GM19328 (cell line): ENCODE results near the gene MZB1.
"Not testable (repeated sequence)": the region's sequence is repeated elsewhere in the genome, so short reads cannot be mapped to it uniquely, and the experiment has no call there.

ENCODE experiments used
- ATAC-seq: cut with Tn5 transposase; IDR thresholded peaks from one replicate; pipeline ENCODE4 v1.9.1; 2021; ENCODE audit warnings: mild to moderate bottlenecking, moderate library complexity; ENCODE audit not compliant: unreplicated experiment

Gene MZB1

DNA sequence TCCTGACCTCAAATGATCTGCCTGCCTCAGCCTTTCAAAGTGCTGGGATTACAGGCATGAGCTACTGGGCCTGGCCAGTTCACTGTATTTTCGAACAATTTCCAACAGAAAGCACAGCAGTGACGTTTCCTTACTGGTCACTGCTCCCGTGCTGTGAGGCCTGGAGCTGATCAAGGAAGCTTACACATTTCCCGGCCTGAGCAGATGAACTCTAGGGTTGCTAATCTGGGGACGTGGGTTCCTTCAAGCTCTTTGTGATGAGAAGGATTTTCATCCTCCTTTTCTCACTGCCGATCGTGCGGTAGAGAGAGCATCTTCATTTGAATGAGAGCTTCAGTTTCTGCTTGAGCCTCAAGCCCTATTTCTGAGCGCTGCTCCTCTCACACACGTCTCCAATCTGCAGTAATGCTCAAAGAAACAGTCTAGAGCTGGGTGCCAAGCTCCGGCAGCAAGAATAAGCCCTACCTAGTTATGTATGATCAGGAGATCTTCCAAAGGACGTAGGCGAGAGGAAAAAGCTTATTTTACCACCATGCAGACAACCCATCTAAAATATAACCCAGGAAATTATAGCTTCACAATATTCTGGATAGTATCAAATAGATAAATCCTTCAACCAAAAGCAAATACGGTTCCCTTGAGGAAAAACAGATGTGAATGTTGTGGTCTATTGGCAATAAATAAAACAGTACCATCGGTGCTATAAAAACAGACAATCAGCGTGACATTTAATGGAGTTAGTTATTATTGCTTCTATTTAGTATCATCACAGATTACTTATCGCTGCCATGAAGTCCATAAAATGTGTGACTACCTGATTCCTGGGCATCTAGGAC lies 21.5 kb upstream of the MZB1 start:
- no peak for ATAC-seq

DNA sequence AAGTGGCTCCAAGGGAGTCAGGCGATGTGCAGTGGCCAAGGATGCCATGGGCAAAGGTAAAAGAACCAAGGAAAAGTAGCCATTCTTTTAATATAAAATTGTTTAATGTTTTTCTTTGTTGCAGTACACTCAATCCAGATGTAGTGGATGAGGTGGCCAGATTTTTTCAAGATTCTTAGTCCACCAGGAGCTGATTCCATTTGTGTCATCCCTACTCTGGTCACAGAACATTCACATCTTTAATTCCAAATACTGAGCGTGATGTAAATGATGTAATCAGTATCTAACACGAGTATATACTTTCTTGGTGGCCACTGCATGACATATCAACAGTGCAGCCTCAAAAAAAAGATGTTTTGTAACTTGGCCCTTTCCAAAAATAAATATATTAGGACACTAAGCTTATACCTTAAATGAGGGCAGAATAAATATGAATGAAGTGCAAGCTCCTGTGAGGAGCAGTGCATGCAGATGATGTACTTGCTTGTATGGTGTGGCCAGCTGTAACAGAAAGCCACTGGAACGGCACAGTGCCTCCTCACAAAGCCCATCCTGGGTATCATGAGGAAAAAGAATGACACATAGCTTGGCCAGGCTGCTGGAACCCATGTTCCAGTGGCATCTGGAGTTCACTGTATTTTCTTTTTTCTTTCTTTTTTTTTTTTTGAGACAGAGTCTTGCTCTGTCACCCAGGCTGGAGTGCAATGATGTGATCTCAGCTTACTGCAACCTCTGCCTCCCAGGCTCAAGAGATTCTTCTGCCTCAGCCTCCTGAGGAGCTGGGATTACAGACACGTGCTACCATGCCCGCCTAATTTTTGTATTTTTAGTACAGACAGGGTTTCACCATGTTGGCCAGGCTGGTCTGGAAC lies 20.6 kb upstream of the MZB1 start:
- ATAC-seq, result no peak

DNA sequence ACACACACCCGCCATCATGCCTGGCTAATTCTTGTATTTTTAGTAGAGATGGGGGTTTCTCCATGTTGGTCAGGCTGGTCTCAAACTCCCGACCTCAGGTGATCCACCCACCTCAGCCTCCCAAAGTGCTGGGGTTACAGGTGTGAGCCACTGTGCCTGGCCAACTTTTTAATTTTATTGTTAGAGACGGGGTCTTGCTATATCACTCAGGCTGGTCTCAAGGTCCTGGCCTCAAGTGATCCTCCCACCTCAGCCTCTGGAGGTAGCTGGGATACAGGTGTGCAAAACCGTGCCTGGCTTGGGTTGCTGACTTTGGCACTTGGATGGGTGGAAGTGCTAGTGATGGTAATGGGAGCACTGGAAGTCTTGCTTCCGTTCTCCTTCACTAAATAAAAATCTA lies 19.4 kb upstream of the MZB1 start:
- not testable (repeated sequence) for ATAC-seq

DNA sequence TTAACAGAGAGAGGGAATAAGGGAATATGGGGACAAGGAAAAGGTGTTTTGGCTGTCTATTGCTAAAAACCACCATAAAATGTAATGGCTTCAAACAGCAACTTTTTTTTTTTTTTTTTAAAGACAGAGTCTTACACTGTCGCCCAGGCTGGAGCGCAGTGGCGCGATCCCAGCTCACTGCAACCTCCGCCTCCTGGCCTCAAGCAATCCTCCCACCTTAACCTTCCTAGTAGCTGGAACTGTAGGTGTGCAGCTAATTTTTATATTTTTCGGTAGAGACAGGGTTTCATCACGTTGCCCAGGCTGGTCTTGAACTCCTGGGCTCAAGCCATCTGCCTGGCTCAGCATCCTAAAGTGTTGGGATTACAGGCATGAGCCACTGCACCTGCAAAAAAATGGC lies 18.5 kb upstream of the MZB1 start:
- no peak for ATAC-seq

DNA sequence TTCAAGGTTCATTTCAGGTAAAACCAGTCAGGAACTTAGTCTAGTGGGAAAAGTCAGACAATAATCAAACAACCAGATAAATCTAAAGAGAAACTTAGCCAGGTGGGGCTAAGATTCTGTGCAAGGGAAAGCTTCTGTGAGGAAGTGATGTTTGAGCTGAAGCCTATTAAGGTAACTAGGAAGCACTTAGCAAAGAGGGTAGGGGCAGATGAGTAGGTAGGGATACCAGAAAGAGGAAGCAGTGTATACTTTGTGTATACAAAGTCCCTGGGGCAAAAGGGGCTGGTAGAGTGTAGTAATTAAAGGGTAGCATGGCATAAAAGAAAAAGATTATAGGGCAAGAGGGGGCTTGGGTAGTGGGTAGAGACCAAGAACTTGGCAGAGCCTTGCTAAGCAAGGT lies 17.8 kb upstream of the MZB1 start:
- no peak for ATAC-seq

DNA sequence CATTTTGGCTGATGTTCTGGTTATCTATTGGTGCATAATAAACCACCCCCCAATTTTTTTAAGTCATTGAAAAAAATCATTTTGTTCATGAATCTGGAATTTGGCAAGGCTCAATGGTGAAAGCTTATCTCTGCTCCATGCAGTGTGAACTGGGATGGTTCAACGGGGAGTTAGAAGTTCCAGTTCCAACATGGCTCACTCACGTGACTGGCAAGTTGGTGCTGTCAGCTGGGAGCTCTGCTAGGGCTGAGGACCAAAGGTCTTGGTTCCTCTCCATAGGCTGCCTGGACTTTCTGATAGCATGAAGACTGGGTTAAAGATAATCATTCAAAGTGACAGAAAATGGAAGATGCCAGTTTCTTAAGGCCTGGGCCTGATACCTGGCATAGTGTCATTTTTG lies 17.2 kb upstream of the MZB1 start:
- ATAC-seq, result no peak

DNA sequence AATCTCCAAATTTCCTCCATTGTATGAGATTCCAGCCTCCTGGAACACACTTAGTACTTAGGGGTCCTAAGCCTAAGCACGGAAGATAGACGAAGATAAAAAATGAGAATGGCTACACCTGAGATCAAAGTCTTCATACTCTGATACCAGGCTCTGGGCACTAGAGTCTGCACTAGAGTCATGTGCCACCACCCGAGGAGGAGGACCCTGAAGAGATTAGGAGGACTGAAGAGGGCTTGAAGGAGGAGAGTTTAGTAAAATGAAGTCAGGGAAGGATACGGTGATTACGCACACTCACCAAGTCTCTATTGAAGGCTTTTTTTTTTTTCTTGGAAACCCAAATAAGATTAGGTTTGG lies 14.7 kb upstream of the MZB1 start:
- no peak for ATAC-seq

DNA sequence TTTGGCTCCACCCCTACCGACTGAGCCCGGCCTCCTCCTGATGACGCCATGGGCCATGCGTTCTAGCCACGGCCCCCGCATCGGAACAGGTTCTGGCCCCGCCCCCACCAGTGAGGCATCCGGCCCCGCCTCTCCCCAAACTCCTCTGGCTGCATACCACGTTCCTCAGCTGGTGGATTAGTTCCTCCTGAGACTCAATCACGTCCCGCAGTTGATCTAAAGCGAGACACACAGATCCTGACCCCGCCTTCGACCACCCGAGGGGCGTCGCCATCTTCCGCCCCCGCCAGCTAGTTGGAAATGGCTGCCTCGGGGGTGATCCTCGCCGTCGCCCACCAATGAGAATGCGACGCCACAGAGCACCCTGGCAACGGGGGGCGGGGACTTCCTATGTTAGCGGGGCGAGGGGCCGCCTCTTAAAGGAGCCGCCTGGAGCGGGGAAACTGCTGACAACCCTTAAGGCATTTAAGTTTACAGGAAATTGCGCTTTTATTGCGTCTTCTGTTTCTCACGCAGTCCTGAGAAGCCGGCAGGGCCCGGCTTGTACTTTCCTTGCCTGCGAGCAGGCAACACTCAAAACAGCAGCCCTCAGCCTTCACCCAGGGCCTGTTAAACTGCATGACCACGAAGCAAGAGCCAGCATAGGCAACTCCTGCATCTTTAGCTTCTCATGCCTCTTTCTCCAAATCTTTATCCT lies 14.2 kb upstream of the MZB1 start, which contains the start of gene SPATA24:
Gene SPATA24, minus strand, starts transcription at position 303 of the 697 bp plus-strand sequence. Its CDS starts 29 bp downstream, at position 274.
- peak; percentile 79 for ATAC-seq

DNA sequence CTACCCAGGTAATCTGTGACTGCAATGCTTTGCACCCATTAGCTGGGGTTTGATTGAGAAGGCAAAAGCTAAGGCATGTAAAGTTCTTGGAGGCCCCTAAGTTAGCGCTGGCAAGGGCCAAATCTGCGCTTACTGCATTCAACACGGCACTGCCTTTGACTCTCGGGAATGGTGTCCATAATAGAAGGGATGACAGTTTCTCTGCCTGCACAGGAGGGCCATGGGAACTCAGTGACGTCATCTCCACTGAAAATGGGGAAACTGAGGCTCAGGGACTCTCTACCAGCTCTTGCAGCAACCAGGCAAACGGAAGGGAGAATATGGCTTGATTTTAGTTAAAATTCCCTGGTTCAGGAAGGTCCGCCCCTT lies 13.7 kb upstream of the MZB1 start:
- no peak for ATAC-seq

DNA sequence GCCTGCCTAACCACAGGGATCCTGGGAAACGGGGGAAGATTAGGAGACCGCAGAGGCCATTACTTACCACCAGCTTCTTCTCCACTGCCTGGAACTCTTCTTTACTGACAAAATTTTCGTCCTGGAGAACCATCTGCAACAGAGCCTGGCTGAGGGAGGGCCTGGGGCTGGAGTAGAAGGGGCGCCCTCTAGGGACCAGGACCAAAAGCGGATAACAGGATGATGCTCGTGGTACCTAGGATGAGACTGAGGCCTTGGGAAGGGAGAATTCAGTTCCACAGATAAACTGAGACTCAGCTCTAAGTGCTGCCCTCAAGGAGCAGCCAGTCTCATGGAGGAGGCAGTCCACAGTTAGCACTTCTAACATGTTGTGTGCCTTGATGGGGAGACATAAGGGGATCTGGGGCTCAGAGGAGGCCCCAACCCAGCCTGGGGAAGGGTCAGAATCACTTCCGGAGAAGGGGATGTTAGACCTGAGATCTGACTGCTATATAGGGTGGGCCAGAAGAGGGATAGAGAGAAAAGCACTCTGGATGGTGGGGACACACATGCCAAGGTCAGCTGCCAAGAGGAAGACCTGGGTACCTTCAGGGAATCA lies 12.9 kb upstream of the MZB1 start:
- ATAC-seq, result no peak

DNA sequence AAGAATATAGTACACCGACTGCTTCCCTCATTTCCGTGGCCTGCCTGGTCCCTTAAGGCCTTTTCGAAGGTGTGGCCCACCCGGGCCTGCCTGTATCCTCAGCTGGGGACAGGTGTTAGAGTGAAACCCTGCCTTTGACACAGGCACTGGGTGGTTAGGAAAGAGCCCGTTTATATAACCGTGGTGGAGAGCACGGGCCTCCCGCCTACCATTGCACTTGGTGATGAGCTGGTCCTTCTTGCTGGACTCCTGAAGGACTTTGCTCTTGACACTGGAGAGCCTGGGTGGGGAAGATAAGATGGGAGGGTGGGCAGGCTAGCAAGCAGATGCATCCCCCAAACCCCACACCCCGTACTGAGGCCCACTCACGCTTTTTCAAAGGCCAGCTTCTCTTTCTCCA lies 11.8 kb upstream of the MZB1 start:
- ATAC-seq, result no peak

DNA sequence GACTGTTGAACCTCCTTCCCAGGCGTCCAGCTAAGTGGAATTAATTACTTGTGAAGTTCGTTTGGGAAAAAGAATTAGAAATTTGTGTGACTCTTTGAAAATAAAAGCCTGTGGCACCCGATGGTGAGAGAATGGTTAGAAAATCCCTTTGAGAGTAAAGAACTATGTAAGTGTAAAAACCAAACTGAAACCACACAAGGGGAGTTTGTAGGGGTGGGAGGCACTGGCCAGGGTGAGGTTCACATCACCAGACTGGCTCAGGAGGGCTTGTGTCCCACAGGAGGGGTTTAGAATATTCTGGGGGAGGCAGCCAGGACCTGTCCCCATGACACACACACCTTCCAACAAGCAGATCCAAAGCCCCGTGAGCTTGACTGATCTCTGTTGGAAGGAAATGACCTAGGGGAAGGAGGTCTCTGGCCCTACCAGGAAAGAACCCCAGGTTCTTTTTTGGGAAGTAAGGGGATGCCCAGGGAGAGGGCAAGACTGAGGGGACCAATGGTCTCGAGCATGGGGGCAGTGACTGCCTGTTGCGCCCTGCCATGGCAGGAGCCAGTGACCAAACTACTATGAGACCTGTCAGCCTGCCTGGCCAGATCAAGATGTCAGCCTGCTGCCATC lies 9.9 kb upstream of the MZB1 start:
- ATAC-seq, result no peak

DNA sequence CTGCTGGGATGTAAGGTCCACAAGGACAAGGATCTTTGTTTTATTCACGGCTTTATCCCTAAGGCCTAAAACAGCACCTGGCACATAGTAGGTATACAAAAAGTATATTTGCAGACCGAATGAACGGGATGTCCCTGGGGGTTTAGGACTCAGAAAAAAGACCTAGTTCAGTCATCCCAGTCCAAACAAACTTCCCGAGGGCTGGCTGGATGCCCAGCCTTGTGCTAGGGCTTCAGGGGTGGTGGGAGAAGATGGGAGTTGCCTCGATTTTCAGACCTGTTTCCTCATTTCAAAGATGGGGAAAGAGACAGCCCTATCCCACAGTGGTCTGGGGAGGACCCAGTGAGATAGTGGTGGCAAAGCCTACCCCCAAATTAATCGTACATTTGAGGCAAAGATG lies 8.2 kb upstream of the MZB1 start:
- ATAC-seq, result no peak

DNA sequence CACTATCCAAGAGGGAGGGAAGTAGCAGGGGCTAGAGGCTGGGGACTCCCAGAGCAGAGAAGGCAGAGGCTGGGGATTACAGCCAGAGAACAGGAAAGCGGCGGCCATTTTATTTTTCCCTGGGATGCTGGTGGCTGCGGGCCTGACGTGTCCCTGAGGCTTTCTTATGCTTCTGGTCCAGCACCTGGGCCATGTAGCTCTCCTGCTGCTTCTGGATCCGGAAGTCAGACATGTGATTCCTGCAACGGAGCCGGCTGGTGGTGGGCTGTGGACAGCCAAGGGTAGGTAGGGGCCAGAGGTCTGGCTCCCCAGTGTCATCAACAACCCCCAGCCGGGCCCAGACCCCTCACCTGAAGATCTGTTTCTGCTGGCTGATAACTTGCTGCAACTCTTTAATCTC lies 7.0 kb upstream of the MZB1 start:
- no peak for ATAC-seq

DNA sequence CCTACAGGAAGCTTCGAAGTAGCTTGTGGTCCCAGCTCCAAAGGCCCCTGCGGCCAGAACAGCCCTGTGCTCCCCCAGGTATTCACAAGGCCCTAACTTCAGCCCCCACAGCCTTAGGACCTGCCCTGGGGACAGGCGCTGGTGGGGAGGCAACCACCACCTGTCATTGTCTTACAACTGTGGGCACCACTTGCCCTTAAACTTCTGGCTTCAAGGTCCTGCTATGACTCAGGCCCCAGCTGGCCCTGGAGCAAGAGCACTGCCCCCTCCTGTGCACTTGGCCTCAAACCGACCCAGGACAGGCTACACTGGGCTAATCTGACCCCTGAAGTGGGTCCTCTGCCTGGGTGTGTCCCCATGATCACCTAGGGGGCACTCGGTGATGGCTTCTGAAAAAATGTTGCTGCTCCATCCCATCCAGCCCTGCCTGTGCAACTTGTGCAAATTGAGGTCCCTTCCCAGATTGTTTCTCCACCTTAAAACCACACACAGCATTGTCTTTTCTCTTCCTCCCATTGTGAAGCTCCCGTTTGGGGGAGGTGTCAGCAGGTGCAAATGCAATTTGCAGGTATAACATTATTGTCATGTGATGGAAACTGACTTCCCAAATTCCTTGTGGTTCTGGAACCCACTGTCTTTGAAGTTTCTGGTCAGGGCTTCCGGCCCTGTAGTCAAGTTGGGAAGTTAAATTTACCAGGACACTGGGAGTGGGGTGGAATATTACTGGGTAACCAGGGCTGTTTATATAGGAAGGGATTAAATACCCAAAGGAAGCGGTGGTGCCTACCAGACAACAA lies 6.3 kb upstream of the MZB1 start:
- ATAC-seq, result no peak

DNA sequence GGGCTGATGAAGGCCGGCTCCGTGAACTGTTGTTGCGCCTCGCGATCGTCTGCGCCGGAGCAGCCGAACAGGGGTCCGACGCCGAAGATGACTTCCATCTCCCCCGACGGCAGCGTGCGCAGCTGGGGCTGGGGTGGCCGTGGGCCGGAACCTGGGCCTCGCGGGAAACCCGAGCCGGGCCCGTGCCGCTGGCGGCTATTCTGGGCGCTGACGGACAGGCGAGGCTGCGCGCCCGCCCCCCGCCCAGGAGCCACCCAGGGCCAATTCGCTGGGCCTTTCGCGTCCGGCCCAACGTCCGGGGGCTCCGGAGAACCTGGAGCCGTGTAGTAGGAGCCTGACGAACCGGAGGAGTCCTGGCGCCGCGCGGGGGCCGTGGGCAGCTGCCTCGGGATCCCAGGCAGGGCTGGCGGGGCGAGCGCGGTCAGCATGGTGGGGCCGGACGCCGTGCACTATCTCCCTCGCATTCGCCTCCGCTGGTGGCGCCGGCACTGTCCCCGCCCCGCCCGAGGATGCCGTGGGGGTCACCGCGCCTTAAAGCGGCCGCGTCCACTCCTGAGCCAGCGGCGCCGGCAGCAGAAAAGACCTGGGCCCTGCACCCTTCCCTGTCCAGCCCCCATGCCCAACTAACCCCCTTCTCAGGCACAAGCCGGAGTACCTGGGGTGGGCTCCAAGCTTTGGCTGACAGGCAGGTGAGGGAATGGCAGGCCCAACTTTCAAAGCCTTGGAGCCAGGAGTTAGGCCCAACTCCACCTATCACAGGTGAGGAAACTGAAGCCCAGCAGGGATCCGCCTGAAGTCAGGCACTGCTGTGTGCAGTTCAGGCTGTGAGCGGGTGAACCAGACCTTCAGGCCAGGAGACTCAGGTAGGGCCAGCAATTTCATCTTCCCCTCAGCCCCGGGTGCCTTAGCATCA lies 5.2 kb upstream of the MZB1 start, which contains the start of gene PROB1:
Gene PROB1, minus strand, starts transcription at position 451 of the 913 bp plus-strand sequence. Its CDS starts 23 bp downstream, at position 428.
- no peak for ATAC-seq

DNA sequence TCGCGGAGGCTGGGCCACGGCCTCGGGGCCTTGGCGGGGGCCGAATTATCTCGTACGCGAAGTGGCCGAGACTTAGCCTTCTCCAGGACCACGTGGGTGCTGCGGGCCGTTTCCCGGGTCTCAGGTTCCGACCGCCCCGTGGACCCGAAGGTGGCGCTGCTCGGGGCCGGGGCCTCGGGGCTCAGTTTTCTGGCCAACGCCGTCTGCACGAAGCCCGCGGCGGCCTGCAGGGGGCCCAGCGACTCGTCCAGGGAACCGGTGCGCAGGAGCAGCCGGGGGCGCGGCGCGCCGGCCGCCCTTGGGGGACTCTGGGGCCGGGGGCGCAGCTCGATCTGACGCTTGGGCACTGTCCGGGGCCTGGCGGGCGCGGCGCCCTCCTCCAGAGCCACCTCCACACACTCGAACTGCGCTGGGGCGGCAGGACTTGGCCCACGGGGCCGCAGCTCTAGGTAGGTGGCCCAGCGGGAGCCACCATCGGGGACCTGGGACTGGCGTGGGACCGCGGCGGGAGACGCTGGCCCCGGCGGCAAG lies 4.5 kb upstream of the MZB1 start:
- no peak for ATAC-seq

DNA sequence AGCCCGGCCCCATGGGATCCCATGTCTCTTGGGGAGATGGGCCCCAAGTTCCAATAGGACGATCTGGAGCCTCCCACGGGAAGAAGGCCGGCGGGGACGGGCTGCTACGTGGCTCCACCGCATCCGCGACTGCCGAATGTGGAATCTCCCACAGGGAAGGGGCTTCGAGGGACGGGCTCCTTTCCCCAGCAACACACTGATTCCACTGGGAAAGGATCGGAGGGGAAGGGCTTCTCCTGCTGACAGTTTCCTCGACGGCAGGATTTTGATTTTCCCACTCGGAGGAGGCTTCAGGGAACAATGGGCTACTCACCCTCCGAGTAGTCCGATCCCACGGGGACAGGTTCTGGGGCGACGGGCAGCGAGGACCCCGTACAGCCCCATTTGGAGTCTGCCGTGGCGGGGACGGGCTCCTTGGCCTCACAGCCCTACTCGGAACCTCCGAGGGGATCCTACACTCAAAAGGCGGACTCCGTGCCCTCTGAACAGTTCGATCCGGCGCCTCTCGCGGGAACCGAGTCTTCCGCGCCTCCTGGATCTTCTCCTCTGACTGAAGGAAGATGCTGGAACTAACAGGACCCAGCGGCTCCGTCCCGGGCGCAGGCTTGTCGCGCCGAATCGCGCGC lies 3.9 kb upstream of the MZB1 start:
- no peak for ATAC-seq
